Caki2 (cell line): ENCODE measurements around the gene ADCK2. TPM values are rescaled to one million over a fixed set of nuclear protein-coding genes. Genes with fewer than 3 reads are reported as not detected.
A peak's percentile ranks its signal among the peaks of the same experiment; 100 is the strongest.
"Not testable (repeated sequence)": the region's sequence is repeated elsewhere in the genome, so short reads cannot be mapped to it uniquely, and the experiment has no call there.

Source experiments
- DNase-seq: peaks from one replicate; pipeline ENCODE4 v3.0.0-alpha.2; 2015; ENCODE audit warnings: low read depth
- in situ Hi-C: cut with HindIII; loops from 2 replicates; pipeline ENCODE4 v1.10.0; 2016; ENCODE audit warnings: low sequenced_read_pairs, low pct_unique_long_range_greater_than_20kb, mixed read lengths
- total RNA-seq: library from RNA; depleted of rRNA; stranded (reverse); fragments of >200 nt; shearing (Covaris generic); gene quantifications from 2 replicates; pipeline ENCODE4 v1.2.3, GENCODE V29; 2014; ENCODE audit warnings: low replicate concordance

Gene ADCK2
- total RNA-seq, 1 experiment from 2014 or later, result 52.8 TPM

DNA sequence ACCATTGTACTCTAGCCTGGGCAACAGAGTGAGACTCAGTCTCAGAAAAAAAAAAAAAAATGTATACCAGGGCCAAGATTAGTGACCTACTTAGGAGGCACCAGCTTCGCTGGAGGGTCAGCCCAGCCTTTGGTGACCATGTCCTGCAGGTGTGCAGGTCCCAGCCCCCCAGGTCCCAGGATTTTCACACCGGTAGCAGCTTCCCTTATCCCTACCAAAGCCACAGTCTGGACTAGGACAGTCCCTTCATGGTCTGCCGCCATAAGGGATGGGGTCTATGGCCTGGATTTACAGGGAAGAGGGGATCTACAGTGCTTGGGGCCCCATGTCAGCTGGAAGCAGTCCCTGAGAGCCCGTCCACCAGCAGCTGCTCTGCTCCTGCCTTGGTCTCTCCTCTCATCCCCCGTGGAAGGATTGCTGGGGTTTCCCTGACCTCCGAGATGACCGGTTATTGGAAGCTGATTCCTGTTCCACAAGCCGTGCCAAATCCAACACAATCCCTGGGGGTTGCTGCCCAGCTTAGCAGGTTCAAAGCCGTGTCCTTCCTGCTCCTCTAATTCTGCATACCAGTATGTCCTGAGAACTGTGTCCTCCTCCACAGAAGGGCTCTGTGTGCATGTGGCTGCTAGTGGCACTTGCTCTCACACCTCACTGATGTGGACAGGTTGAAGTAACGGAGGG is 12.8 kb downstream of the ADCK2 start:
- in situ Hi-C loops, result no loop called here
- DNase-seq, result no peak

DNA sequence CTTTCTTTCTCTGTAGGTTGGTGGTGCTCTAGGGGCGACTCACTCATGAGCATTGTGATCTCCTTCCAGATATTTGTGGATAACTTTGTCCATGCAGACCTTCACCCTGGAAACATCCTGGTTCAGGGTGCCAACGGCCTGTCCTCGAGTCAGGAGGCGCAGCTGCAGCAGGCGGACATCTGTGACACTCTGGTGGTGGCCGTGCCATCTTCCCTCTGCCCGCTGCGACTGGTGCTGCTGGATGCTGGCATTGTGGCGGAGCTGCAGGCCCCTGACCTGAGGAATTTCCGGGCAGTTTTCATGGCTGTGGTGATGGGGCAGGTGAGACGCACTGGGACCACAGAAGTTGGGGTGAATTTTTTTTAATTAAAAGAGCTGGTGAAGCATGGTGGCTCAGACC is 14.2 kb downstream of the ADCK2 start:
- no peak for DNase-seq
- in situ Hi-C loops, result no loop called here

DNA sequence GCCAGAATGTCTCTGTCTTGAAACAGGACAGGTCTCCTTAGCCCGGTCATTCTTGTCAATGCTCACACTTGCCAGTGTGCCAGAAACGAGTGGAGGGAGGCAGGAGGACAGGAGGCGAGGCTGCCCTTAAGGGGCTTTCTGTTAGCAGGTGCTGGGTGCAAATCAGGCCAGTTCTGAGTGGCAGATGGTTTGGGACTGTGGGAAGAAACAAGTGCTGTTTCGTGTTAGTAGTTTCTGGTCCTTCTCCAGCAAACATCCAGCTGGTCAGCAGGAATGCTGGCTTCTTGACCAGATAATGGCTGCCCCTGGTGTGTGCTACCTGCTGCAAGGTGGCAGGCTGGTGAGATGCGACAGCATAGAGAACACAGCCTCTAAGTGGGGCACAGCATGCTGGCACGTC is 15.6 kb downstream of the ADCK2 start:
- in situ Hi-C loops, result no loop called here
- no peak for DNase-seq

DNA sequence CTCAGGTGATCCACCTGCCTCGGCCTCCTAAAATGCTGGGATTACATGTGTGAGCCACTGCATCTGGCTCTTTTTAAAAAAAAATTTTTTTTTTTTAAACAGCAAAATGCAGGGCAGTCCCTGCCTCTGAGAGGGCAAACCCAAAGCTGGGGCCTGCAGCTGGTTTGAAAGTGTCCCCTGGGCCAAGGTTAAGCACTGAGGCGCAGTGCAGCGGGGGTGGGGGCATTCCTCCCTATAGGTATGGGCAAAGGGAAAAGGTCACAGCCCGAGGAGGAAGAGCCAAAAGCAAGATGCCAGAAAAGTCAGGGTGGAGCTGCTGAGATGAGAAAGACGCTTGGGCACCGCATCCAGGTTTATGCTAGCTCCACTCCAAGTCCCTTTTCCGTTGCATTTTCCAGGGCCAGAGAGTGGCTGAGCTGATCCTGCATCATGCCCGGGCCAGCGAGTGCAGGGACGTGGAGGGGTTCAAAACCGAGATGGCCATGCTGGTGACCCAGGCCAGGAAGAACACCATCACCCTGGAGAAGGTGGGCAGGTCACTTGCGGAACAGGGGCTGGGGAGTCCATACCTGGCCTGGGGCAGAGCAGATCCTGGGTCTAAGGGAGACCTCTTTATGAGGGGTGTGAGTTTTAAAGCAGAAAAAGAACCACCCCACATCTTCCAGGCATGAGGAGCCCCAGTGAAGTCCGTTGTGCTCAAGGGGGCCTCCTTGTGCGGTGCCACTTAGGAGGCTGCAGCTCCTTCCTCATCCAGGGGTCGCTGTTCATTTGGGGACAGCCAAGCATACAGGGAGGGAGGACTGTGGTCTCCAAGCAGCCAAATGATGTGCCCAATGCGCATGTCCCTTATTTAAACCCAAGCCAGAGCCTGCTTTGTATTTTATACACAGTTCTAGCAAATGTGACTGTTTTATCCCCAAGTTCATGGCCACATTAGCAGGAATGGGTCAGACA is 16.7 kb downstream of the ADCK2 start:
- no peak for DNase-seq
- in situ Hi-C loops, result no loop called here

DNA sequence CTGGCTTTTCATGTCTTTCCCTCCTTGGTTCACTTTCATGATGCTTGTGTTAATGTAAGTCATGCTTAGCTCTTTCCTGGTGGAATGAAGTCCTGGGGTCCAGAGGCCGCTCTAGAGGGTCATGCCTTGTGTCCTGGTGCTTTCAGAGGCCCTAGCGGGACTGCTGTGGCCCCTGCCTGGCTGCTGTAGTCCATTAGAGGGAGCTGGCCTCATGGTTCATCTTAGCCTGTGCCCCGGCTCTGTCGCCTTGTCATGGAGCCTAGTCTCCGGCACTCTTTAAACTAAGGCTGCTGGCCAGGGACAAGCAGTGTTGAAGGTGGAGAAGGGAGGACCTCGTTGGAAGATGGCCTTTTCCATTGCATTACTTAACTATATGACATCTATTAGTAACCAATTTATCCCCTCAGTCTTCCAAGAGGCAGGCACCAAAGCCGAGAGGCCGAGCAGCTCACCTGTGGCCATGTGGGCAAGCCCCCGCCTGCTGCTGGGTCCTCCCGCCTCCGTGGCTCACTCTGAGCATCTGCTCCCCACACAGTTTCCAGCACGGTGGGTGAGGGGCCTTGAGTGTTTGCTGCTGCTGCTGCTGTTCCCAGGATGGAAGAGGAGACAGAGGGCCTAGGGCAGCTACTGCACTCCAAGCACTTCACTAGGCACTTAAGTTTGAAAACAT is 18.8 kb downstream of the ADCK2 start:
- in situ Hi-C loops, result no loop called here
- no peak for DNase-seq

DNA sequence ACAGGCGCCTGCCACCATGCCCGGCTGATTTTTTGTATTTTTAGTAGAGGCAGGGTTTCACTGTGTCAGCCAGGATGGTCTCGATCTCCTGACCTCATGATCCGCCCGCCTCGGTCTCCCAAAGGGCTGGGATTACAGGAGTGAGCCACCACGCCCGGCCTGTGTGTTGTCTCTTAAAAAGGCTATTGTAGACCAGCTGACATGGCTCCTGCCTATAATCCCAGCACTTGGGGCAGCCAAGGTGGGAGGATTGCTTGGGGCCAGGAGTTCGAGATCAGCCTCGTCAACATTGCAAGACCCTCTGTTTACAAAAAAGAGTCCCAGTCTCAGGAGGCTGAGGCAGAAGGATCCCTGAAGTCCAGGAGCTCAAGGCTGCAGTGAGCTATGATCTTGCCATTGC is 21.1 kb downstream of the ADCK2 start:
- DNase-seq, in situ Hi-C loops: not testable (repeated sequence)

DNA sequence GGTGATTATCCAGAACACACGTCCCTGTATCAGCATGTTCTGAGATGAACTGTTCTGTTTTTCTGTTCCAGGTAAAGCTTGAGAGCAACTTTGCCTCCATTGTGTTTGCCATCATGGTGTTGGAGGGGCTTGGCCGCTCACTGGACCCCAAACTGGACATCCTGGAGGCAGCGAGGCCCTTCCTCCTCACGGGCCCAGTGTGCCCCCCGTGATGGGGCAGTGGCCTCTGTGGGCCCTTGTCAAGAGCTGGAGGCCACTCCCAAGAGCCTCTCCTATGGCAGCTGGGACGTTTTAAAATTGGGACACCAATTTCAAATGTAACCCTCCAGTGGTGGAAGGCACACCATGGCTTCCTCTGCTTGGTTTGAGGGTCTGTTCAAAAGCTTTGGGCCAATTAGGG is 21.8 kb downstream of the ADCK2 start:
- no peak for DNase-seq
- in situ Hi-C loops, result no loop called here

DNA sequence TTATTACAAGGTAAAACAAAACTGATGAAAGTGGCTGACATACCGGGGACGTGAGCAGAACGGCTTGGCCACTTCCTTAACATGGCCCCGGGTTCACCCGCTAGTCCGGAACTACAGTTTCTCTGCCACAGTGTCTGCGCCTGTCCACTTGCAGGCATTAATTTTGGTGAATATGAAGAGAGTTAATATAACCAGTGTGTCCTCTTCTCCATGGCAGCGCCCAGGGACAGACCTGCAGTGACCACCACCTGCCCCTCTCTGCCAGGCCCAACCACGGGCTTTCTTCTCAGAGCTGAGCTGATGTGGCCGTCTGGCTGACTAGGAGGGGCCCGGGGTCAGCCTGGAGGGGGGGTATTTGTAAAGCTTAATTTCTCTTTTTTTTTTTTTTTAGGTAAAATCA is 22.6 kb downstream of the ADCK2 start:
- no peak for DNase-seq
- in situ Hi-C loops, result no loop called here

DNA sequence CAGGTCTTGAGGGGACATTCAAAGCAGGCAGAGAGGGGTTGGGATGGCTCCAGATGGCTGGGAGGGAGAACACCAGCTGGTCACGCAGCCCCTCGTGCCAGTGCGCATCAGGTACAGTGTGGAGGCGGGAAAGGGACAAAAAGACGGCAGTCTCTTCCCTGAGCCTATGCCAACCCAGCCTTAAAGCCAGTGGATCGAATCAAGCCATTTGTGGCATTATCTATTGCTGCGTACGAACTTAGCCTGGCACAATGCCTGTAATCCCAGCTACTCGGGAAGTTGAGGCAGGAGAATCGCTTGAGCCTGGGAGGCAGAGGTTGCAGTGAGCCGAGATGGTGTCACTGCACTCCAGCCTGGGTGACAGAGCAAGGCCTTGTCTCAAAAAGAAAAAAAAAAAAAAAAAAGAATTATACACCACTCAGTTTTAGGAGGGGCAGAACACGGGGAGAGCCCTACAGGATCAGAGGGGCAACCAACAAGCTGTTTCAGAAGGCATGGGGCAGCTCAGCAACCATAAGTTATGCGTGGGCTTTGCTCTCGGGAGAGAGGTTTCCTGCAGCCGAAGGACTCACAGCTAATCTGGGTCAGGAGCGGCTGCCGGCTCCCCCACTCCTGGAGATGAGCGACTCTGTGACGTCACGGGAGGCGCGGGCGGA is 23.4 kb downstream of the ADCK2 start:
- DNase-seq, result no peak
- in situ Hi-C loops, result no loop called here

DNA sequence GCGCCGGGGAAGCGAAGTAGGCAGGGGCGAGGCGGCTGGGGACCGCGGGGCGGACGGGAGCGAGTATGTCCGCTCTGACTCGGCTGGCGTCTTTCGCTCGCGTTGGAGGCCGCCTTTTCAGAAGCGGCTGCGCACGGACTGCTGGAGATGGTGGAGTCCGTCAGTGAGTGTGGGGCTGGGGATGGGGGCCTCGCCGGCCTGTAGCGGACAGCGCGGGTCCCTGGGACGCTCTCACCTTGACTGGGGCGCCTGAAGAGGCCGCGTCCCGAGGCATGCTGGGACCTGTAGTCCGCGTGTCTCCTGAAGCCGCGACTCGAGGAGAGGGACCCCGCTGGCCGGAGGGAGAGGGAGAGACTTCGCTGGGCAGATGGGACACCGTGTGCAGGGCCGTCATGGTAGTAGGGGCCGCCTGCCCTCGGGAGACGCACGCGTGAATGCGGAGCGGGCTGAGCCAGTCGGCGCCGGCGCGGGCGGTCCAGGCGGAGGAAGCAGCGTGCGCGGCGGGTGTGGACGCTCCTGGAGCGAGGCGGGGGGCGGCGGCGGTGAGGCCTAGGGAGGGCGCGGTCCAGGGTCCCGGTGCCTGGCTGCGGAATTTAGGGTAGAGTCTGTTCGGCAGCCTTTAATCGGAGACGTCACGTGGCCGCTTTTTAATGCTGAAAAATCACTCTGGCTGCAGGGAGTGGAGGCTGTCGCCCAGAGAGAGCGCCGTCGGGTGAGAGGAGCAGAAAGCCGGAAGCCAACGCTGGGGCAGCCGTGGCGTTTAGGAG is 24.1 kb downstream of the ADCK2 start, which contains the start of gene NDUFB2:
NDUFB2 (plus strand) TSS at position 29 of the 767 bp plus-strand sequence; CDS start at position 66, 37 bp downstream.
- DNase-seq, result peak; percentile 91
- in situ Hi-C loops, result no loop called here

DNA sequence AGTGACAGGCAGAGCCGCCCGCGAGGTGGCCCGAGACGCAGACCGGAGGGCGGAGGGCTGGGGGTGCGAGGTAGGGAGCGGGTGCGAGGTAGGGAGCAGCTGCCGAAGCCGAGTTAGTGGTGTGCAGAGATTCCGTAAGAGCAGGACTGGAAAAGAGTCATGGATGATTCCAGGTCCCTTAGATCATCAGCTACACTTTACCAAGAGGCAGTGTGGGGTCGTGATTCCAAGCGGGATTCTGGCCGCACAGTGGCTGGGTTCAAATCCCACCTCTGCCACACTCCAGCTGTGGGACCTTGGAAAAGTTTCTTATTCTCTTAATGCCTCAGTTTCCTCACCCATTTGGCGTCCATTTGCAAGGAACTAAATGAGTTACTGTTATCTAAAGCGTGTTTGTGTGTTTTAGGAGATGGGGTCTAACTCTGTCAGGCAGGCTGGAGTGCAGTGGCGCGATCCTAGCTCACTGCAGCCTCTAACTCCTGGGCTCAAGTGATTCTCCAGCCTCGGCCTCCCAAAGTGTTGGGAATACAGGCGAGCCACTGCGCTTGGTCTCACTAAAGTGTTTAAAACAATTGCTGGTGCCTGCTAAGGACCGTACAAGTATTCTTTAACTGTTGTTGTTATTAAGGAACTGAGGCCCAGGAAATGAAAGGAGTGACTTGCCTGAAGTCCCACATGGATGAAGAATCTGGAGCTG is 24.9 kb downstream of the ADCK2 start:
- DNase-seq, result no peak
- in situ Hi-C loops, result no loop called here

DNA sequence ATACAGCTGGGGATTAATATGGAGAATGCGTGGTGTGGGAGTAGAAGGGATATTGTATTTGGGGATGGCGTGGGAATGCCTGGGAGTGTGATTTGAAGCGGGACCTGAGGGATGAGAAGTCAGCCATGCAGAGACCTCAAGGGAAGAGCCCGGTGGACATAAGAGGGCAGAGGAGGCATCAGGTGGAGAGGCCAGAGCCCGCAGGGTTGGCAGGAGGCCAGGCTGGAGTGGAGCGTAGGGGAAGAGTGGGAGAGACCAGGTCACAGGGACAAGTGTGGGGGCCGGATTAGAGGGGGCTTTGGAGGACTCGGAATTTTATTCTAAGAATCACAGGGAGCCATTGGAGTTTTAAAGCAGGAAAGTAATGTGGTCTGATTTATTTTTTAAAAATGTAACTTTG is 25.7 kb downstream of the ADCK2 start:
- no peak for DNase-seq
- in situ Hi-C loops, result no loop called here

DNA sequence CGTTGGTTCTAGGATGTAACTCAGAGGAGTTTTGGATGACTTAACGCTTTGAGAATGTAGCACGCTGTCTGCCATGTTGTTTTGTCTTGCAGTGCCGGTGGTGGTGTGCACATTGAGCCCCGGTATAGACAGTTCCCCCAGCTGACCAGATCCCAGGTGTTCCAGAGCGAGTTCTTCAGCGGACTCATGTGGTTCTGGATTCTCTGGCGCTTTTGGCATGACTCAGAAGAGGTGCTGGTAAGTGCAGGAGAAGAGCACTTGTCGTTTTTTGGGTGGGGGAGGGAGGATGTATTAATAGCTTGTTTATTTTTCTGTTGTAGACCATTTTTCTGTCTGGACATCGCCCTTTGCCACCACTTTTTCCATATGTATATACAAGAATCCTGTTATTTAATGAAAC is 30.0 kb downstream of the ADCK2 start:
- in situ Hi-C loops, result no loop called here
- DNase-seq, result no peak

DNA sequence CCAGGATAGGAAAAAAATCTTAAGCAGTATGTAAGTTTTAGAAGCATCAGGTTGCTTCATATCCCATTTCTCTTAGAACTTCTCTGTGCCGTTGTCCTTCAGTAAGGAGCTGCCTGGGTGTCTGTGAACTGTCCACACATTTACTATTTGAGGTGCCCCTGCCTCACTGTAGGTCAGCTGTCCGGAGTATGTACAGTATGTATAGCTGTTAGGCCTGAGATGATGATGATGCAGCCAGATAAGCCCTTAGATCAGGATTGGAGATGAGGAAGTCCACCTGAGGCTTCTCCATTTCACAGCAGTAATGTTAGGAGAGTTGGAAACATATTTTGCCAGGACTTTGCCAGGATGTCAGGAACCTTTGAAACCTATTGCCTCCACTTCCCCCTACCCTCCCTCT is 31.5 kb downstream of the ADCK2 start:
- DNase-seq, result no peak
- in situ Hi-C loops, result no loop called here

DNA sequence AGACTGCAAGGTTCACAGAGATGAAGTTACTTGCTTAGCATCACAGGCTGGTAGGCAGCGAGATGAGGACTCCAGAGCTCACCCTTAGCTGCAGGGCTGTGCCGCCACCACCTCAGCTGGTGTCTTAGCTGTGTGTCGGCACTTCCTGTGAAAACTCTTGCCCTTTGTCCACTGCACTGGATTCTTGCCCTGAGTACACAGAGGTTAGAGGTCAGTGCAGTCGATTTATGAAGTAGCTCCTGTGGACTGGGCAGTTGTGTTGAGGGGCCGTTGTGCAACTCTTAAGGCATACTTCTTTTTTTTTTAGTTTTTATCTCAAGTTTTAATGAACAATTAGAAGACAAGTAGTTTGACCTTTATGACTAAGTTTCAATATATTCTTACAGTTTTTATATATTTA is 34.4 kb downstream of the ADCK2 start:
- in situ Hi-C loops, result no loop called here
- no peak for DNase-seq

DNA sequence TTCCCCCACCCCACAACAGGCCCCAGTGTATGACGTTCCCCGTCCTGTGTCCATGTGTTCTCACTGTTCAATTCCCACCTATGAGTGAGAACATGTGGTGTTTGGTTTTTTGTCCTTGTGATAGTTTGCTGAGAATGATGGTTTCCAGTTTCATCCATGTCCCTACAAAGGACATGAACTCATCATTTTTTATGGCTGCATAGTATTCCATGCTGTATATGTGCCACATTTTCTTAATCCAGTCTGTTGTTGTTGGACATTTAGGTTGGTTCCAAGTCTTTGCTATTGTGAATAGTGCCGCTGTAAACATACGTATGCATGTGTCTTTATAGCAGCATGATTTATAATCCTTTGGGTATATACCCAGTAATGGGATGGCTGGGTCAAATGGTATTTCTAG is 36.0 kb downstream of the ADCK2 start:
- in situ Hi-C loops, DNase-seq: not testable (repeated sequence)

DNA sequence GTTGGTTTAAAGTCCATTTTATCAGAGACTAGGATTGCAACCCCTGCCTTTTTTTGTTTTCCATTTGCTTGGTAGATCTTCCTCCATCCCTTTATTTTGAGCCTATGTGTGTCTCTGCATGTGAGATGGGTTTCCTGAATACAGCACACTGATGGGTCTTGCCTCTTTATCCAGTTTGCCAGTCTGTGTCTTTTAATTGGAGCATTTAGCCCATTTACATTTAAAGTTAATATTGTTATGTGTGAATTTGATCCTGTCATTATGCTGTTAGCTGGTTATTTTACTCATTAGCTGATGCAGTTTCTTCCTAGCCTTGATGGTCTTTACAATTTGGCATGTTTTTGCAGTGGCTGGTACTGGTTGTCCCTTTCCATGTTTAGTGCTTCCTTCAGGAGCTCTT is 39.6 kb downstream of the ADCK2 start:
- in situ Hi-C loops, DNase-seq: not testable (repeated sequence)
